ENCODE measurements around the gene NR1H3.
"Not testable (repeated sequence)": the region's sequence is repeated elsewhere in the genome, so short reads cannot be mapped to it uniquely, and the experiment has no call there.

DNA sequence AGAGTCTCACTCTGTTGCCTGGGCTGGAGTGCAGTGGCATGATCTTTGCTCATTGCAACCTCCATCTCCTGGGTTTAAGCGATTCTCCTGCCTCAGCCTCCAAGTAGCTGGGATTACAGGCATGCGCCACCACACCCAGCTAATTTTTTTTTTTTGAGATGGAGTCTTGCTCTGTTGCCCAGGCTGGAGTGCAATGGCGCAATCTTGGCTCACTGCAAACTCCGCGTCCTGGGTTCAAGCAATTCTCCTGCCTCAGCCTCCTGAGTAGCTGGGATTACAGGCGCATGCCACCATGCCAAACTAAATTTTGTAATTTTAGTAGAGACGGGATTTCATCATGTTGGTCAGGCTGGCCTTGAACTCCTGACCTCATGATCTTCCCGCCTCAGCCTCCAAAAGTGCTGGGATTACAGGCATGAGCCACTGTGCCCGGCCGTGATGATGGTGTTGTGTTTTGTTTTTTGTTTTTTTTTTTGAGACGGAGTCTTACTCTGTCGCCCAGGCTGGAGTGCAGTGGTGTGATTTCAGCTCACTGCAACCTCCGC lies 49.7 kb upstream of the NR1H3 start:
- not testable (repeated sequence) for TF ChIP-seq CTCF, EP300, POLR2A (IDR thresholded peaks at IDR 0.05)
